ENCODE measurements around the gene RELCH.

The RELCH gene

GRCh38 chr18:62196980-62197379, 9.9 kb downstream of the RELCH start:
- no peak for DNase-seq

- no peak for DNase-seq
These were observed 11.2 kb downstream of the RELCH start for GRCh38 chr18:62198259-62198658.

GRCh38 chr18:62199629-62200028, 12.6 kb downstream of the RELCH start:
- DNase-seq = no peak

GRCh38 chr18:62200121-62200914, 13.3 kb downstream of the RELCH start:
- no peak for DNase-seq

GRCh38 chr18:62201870-62202269, 14.8 kb downstream of the RELCH start:
- no peak for DNase-seq

GRCh38 chr18:62205824-62206223, 18.8 kb downstream of the RELCH start:
- no peak for DNase-seq

GRCh38 chr18:62206593-62206992, 19.5 kb downstream of the RELCH start:
- DNase-seq = no peak

GRCh38 chr18:62209046-62209445, 22.0 kb downstream of the RELCH start:
- DNase-seq = no peak

- no peak for DNase-seq
These were observed 23.1 kb downstream of the RELCH start for GRCh38 chr18:62210138-62210537.

GRCh38 chr18:62211325-62211828, 24.3 kb downstream of the RELCH start:
- DNase-seq = no peak

- DNase-seq = no peak
These were observed 27.7 kb downstream of the RELCH start for GRCh38 chr18:62214790-62215189.

- no peak for DNase-seq
These were observed 37.2 kb downstream of the RELCH start for GRCh38 chr18:62224229-62224628.

GRCh38 chr18:62226047-62226446, 39.0 kb downstream of the RELCH start:
- no peak for DNase-seq

GRCh38 chr18:62236252-62236651, 49.2 kb downstream of the RELCH start:
- DNase-seq = no peak

- no peak for DNase-seq
These were observed 52.4 kb downstream of the RELCH start for GRCh38 chr18:62239475-62239874.

GRCh38 chr18:62242955-62243354, 55.9 kb downstream of the RELCH start:
- DNase-seq = peak; percentile 13

- no peak for DNase-seq
These were observed 58.1 kb downstream of the RELCH start for GRCh38 chr18:62245177-62245576.

GRCh38 chr18:62245699-62246098, 58.6 kb downstream of the RELCH start:
- DNase-seq = no peak

GRCh38 chr18:62248313-62248712, 61.3 kb downstream of the RELCH start:
- no peak for DNase-seq

- DNase-seq = peak; percentile 74
These were observed 62.5 kb downstream of the RELCH start for GRCh38 chr18:62249478-62250097.

GRCh38 chr18:62250475-62250874, 63.4 kb downstream of the RELCH start:
- no peak for DNase-seq

GRCh38 chr18:62258093-62258492, 71.0 kb downstream of the RELCH start:
- no peak for DNase-seq

GRCh38 chr18:62258616-62259015, 71.6 kb downstream of the RELCH start:
- DNase-seq = no peak

- no peak for DNase-seq
These were observed 75.0 kb downstream of the RELCH start for GRCh38 chr18:62262061-62262460.
